ENCODE measurements around the gene FTH1.
A peak's percentile ranks its signal among the peaks of the same experiment; 100 is the strongest.

Gene FTH1

DNA sequence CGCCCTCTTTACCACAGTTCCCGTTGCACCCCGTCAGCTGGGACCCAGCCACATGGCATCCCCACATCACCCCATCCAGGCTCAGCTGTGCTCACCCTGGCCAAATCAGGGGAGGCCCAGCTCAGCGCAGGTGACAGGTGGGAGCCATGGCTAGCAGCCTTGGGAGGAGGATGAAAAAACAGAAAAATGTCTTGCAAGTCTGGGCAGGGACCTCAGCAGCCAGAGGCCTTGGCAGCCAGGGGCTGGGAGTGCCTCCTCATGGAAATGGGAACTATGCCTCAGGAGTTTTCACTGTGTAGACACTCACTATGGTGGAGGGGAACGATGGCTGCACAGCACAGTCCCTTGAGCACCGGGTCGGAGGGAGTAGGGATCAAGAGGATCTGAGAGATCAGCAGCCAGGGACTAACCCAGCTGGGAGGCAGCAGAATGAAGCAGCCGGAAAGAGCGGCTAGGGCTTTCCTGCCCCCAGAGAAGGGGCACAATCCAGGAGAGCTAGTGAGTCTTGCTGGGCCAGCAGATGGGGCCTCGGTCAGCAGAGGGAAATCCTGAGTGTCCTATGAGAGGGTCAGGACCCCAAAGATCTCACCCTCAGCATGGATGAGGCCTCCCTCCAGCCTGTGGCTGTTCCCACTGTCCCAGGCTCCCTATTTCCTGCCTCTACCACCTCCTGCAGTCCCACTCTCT, 6.2 kb upstream of the FTH1 start:
- TF ChIP-seq GATA3 (IDR thresholded peaks at IDR 0.05; ENCODE audit: low read depth, low read length) = no peak
- no peak for TF ChIP-seq GATA2 (IDR thresholded peaks at IDR 0.05; ENCODE audit: low read depth, low read length)

DNA sequence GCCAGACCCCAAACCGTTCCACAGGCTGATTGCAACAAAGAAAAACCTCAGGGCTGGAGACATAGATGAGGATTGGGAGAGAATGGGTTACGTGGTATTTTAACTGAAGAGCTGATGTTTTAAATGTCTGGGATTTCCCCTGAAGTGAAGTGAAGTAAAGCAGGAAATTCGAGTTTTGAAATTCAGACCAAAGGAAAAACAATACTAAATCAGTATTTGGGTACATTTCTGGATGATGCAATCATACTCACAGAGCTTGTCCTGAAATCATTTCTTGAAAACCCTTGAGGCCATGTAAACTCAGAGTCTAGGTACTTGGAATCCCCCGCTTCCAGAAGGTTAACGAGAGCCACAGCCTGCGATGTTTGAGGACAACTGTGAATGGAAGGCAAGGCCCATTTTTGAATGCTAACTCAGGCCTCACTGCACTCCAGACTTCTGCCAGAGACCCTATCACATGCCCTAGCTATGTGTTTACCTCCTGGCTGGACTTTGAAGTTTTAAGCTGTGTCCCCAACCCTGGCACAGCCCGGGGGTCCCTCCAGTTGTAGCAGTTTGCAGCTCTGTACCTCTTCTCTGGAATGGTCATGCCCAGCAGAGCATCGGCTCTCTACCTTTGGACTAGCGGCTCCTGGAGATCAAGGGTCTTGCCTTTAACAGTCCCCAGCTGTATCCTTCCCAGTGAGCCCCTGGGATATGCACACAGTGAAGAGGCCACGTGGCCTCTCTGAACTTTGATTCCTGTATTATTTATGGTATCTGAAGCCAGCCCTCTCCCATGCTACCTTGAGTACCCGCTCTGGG, 5.4 kb upstream of the FTH1 start:
- TF ChIP-seq GATA2 (IDR thresholded peaks at IDR 0.05; ENCODE audit: low read depth, low read length) = no peak
- TF ChIP-seq GATA3 (IDR thresholded peaks at IDR 0.05; ENCODE audit: low read depth, low read length) = no peak

DNA sequence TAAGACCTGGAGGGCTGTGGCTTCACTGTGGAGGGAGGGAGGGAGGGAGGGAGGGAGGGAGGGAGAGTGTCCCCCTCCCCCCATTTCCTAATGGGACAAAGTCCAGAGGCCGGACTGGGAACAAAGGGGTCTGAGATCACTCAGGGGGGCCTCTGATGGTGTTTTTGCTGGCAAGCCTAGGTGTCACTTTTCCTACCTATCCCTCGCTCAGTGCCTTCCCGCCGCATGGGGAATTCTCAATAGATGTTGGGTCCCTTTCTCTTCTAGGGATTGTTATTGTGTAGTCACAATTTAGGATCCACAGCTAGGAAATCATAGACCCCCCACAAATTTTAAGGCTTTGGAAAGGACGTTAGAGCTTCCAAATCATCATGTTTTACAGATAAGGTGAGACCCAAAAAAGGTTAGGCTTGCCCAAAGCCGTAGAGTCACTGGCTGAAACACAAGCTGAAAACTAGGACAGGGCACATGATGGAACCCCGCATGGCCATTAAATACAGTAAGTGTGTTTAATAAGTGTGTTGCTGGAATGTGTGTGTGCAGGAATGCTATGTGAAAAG, 4.8 kb upstream of the FTH1 start:
- no peak for TF ChIP-seq GATA2 (IDR thresholded peaks at IDR 0.05; ENCODE audit: low read depth, low read length)
- no peak for TF ChIP-seq GATA3 (IDR thresholded peaks at IDR 0.05; ENCODE audit: low read depth, low read length)

GRCh38 chr11:61971248-61972111, 4.0 kb upstream of the FTH1 start:
- TF ChIP-seq GATA3 (IDR thresholded peaks at IDR 0.05; ENCODE audit: low read depth, low read length) (no peak), GATA2 (IDR thresholded peaks at IDR 0.05; ENCODE audit: low read depth, low read length) (no peak)

- no peak for TF ChIP-seq GATA2 (IDR thresholded peaks at IDR 0.05; ENCODE audit: low read depth, low read length)
- TF ChIP-seq GATA3 (IDR thresholded peaks at IDR 0.05; ENCODE audit: low read depth, low read length) = no peak
These were observed 2.6 kb upstream of the FTH1 start for GRCh38 chr11:61969838-61970662.

DNA sequence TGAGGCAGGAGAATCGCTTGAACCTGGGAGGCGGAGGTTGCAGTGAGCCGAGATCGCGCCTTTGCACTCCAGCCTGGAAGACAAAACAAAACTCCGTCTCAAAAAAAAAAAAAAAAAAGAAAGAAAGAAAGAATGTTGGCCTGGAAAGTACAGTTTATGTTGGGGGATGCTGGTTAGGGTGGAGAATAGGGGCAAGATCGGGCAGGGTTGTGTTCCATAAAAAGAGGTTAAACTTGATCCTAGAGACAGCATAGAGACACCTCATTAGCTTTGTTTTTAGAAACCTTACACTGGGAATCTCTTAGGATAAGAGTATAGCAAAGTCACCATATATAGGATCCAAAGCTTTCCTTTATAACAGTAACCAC, 1.9 kb upstream of the FTH1 start:
- TF ChIP-seq GATA3 (IDR thresholded peaks at IDR 0.05; ENCODE audit: low read depth, low read length) (no peak), GATA2 (IDR thresholded peaks at IDR 0.05; ENCODE audit: low read depth, low read length) (no peak)

DNA sequence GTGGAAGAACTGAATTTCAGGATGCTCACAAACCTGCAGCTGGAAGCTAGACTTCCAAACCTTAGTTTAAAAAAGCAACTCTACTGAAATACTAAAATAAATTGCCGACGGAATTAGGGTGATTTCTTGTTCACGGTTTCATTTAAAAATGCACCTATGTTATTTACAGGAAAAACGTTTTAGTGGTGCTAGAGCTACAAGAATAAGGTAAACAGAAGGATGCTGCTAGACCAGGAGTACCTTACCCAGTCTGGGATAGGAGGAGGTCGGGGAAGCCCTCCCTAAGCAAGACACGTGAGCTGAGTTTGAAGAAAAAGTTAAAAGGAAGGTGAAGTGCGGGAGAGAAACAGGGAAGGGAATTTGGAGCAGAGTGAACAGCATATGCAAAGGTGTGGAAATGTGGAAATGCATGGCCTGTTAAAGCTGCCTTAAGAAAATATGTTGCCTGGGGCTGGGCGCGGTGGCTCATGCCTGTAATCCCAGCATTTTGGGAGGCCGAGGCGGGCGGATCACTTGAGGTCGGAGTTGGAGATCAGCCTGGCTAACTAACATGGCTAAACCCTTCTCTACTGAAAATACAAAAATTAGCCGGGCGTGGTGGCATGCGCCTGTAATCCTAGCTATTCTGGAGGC, 1.4 kb upstream of the FTH1 start:
- TF ChIP-seq GATA3 (IDR thresholded peaks at IDR 0.05; ENCODE audit: low read depth, low read length) (no peak), GATA2 (IDR thresholded peaks at IDR 0.05; ENCODE audit: low read depth, low read length) (no peak)

- TF ChIP-seq GATA2 (IDR thresholded peaks at IDR 0.05; ENCODE audit: low read depth, low read length) = no peak
- no peak for TF ChIP-seq GATA3 (IDR thresholded peaks at IDR 0.05; ENCODE audit: low read depth, low read length)
These were observed 707 bp upstream of the FTH1 start for GRCh38 chr11:61967924-61968757.

DNA sequence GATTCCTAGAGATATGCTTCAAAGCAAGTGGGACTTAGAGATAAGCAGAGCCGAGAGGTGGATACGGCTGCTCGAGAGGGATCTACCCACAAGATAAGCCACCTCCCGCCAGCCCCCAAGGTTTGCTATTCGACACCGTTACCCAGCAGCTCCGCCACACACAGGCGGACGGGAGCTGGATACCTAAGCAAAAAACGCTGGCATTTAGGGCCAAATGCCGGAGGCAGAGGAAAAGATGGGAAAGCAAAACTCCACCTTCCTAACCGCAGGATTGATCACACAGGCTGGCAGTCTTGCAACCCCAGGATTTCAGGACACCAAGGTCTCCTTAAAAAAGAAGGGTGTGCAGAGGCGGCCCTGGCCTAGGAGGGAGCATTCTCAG, 709 bp downstream of the FTH1 start:
- TF ChIP-seq GATA3 (IDR thresholded peaks at IDR 0.05; ENCODE audit: low read depth, low read length) (no peak), GATA2 (IDR thresholded peaks at IDR 0.05; ENCODE audit: low read depth, low read length) (peak; percentile 69)

- TF ChIP-seq GATA3 (IDR thresholded peaks at IDR 0.05; ENCODE audit: low read depth, low read length) = no peak
- no peak for TF ChIP-seq GATA2 (IDR thresholded peaks at IDR 0.05; ENCODE audit: low read depth, low read length)
These were observed 3.3 kb downstream of the FTH1 start for GRCh38 chr11:61964058-61964665.

- no peak for TF ChIP-seq GATA2 (IDR thresholded peaks at IDR 0.05; ENCODE audit: low read depth, low read length)
- TF ChIP-seq GATA3 (IDR thresholded peaks at IDR 0.05; ENCODE audit: low read depth, low read length) = no peak
These were observed 4.0 kb downstream of the FTH1 start for GRCh38 chr11:61963282-61964057.

Measured in SH-SY5Y (cell line).